NCI-H1105 treated with DMSO at 0.1 percent for 48 hours (cell line): ENCODE data around the gene PEX5.
A peak's percentile ranks its signal among the peaks of the same experiment; 100 is the strongest.
"Not testable (repeated sequence)": the region's sequence is repeated elsewhere in the genome, so short reads cannot be mapped to it uniquely, and the experiment has no call there.

Source experiments
- DNase-seq: peaks from one replicate; lab custom pipeline; 2025; lab: John Stamatoyannopoulos, UW

Gene PEX5

DNA sequence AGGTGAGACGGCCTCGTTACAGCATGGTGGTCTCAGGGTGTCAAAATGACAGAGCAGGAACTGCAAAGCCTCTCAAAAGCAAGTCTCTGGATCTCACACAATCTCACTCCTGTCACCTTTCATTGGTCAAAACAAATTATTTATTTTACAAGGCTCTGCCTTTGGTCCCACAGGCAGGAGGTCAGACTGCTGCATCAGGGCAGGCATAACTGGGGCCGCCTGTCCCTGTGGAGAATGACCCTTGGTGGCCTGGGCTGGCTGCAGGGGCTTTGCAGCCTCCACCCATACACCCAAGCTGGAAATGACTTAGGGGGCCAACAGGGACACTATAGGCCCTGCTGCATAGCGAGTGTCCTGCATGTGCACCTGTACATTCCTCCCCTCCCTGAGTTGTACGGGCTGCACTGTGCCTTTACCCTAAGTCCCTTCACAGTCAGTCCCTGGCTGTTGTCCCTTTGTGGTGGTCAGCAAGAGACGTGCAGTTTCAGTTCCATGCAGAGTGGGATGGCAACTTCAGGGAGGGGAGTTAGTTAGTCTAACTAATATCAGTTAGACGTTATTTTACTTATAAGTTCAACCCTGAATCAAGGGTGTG lies 28.1 kb downstream of the PEX5 start:
- no peak for DNase-seq

DNA sequence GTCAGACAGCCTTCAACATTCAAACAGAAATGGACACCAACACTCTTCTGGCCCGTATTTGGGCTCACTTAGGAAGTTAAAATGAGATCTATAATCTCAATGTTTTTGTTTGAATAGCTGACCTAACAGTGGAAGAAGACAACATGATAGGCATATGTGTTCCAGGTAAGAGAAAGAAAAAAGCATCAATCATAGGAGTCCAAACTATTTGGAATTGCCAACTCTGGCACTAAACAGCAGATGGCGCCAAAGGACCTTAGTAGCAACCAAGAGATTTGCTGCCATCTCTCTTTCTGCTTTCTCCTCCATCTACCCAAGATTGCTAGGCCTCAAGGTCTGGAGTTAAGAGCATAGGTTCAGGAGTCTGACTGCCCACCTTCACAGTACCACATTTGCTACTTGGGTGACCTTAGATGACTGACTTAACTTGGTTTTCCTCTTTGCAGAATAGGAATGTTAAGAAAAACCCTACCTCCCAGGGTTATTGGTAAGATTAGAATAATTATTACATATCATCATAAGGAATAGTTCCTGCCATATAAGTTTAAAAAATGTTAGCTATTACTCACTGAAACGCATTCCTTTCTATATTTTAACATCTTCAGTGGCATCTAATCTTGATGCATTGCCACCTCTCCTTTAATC lies 30.2 kb downstream of the PEX5 start:
- DNase-seq = peak; percentile 77

DNA sequence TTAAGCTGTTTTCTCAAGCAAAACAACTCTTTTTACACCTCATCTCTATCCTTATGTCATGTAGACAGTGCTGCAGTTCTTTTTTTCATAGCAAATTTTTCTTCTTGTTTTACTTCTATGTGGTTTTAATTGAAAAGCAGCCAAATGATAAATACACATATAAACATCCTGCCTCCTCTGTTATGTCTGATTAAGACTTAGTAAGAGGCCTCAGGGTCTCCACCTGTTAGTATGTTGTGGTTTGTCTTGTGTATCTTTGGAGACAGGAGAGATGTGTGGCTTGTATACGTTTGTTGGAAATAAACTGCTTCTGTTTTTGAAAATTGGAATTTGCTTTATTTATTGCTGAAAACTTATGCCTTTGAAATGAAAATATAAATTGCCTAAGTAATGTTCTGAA lies 32.0 kb downstream of the PEX5 start:
- DNase-seq = no peak

DNA sequence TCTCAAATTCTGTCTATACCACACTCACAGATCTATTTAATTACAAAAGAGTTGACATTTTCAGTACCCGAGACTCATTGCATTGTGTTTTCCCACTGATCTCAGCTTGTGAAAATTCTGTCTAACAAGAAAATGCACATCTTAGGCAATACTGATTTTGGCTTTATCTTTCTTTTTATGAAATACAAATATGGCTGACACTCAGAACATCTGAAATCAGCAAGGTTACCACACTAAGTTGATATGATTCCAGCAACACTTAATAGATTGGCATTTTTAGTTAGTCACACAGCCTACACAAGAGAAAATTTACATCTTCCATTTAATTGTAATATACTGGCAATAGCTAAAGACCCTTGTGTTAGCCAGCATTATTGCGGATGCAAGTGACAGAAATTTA lies 40.3 kb downstream of the PEX5 start:
- no peak for DNase-seq

DNA sequence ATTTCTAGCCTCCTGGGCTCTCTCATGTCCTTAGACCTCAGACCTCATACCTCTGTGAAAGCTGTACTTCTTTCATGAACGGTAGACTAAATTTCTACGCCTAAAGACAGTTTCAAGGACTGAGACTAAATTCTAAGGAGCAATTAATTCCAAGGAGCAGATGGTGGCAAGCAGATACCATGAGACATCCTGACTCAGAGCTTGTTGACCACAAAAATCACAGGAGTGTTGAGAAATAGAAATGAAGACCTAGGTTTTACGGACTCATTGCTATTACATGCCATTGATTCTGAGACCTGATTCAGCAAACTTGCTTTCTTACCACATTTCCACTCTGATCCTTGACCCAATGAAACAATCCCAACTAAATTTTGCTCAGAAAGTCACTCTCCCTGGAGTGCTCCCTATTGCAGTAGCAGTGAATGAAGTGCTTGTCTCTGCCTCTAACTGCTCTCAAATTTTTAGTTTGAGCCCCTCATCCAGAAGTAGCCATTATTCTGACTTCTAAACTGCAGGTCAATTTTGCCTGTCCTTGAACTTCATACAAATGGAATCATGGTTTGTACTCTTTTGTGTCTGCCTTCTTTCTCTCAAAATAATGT lies 52.0 kb downstream of the PEX5 start:
- no peak for DNase-seq

DNA sequence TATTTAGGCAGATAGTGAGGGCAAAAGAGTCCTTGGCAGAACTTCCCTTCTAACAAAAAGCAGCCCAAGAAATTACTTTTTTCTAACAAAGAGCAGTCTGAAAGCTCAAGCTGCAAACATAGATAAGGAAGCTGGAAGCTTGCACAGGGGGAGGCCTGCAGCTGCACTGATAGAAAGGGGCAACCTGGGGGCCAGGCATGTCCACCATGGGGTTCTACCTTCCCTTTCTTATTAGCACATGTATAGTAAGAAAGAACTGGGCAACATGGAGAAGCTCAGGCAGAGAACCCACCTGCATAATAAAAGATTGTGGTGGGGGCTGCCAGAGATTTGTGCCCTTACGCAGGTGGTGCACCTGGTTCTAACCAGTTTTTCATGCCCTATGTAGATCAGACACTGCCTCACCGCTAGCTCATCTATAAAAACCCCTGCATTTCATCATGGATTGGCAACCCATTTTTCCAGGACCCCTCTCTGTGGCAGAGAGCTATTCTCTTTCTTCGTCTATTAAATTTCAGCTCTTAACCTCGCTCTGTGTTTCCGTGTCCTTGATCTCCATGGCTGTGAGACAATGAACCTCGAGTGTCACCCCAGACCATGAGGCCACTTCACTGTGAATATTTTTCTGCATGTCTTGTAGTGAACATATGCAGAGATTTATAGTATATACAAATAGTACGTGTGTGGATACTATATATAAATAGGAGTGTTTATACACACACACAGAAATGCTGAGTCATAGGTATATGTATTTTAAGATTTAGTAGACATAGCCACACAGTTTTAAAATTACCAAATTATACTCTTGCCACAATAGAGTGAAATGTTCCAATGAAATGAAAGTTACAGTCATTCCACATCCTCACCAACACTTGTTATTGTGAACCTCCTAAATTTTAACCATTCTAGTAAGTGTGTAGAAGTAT lies 53.0 kb downstream of the PEX5 start:
- DNase-seq = no peak

DNA sequence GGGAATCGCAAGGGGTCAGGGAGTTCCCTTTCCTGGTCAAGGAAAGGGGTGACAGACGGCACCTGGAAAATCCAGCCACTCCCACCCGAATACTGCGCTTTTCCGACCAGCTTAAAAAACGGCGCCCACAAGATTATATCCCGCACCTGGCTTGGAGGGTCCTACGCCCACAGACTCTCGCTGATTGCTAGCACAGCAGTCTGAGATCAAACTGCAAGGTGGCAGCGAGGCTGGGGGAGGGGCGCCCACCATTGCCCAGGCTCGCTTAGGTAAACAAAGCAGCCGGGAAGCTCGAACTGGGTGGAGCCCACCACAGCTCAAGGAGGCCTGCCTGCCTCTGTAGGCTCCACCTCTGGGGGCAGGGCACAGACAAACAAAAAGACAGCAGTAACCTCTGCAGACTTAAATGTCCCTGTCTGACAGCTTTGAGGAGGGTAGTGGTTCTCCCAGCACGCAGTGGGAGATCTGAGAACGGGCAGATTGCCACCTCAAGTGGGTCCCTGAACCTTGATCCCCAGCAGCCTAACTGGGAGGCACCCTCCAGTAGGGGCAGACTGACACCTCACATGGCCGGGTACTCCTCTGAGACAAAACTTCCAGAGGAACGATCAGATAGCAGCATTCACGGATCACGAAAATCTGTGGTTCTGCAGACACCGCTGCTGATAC lies 62.0 kb downstream of the PEX5 start:
- DNase-seq = not testable (repeated sequence)

DNA sequence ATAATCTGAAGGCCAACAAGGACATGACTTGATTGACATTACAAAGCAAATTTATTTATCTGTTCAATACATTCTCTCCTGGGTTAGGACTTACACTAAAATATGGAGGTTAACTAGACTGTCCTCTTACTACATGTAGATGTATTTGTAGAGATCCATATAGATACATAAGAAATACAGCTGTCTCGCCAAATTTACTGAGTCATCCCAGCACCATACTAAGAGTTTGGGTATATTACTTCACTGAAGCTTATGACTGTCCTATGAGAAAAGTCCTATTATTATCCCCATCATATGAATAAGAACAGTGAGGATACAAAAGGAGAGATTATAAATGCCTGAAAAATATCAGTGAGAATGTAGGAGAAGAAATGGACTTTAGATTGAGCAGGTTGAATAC lies 69.6 kb downstream of the PEX5 start:
- no peak for DNase-seq
